ENCODE results near the gene PCDH15.

GRCh38 chr10:54066646-54067045 is 734.4 kb downstream of the PCDH15 start:
- no peak for TF ChIP-seq CTCF (IDR thresholded peaks at IDR 0.05 in 4 of 5, conservative IDR thresholded peaks at IDR 0.05 in 1 of 5)
- no peak for TF ChIP-seq POLR2A (IDR thresholded peaks at IDR 0.05)
